HEK293T (cell line): ENCODE results near the gene ADCY2.

Source experiments
- CTCF ChIA-PET: fragments of 350-600 bp; formaldehyde crosslinking; extraction: SDS; loops from one replicate; lab custom pipeline; 2021; ENCODE audit warnings: antibody characterized with exemption, inconsistent platforms; lab: Yijun Ruan, JAX
- POLR2A ChIA-PET: fragments of 350-600 bp; formaldehyde crosslinking; extraction: SDS; loops from one replicate; lab custom pipeline; 2020; ENCODE audit warnings: antibody characterized with exemption, inconsistent platforms; lab: Yijun Ruan, JAX
- DNase-seq: peaks from one replicate; pipeline ENCODE4 v3.0.0; 2012; ENCODE audit warnings: mixed read lengths; ENCODE audit errors: extremely low spot score
- ARNT ChIP-seq: fragments of 450-650 bp; IDR thresholded peaks from 2 replicates; pipeline ENCODE4 v1.6.1; 2017; ENCODE audit warnings: mild to moderate bottlenecking
- BHLHE40 ChIP-seq: fragments of 450-650 bp; IDR thresholded peaks from 2 replicates; pipeline ENCODE4 v1.6.1; 2016; ENCODE audit warnings: mild to moderate bottlenecking, moderate library complexity, borderline replicate concordance
- CTBP1 ChIP-seq: fragments of 450-650 bp; IDR thresholded peaks from 2 replicates; pipeline ENCODE4 v1.6.1; 2016; ENCODE audit warnings: borderline replicate concordance
- ELF4 ChIP-seq: fragments of 450-650 bp; IDR thresholded peaks from 2 replicates; pipeline ENCODE4 v1.6.1; 2017; ENCODE audit warnings: antibody characterized with exemption
- FOXA1 ChIP-seq: fragments of 450-650 bp; IDR thresholded peaks from 2 replicates; pipeline ENCODE4 v1.6.1; 2016; ENCODE audit warnings: mild to moderate bottlenecking
- FOXK2 ChIP-seq: fragments of 450-650 bp; IDR thresholded peaks from 2 replicates; pipeline ENCODE4 v1.6.1; 2016; ENCODE audit warnings: mild to moderate bottlenecking
- FOXM1 ChIP-seq: fragments of 450-650 bp; IDR thresholded peaks from 2 replicates; pipeline ENCODE4 v1.6.1; 2017; ENCODE audit warnings: mild to moderate bottlenecking, borderline replicate concordance
- HDGF ChIP-seq: fragments of 450-650 bp; IDR thresholded peaks from 2 replicates; pipeline ENCODE4 v1.6.1; 2017; ENCODE audit warnings: antibody characterized with exemption, borderline replicate concordance
- L3MBTL2 ChIP-seq: fragments of 450-650 bp; conservative IDR thresholded peaks from 2 replicates; pipeline ENCODE4 v1.6.1; 2016; ENCODE audit warnings: mild to moderate bottlenecking
- LEF1 ChIP-seq: fragments of 450-650 bp; IDR thresholded peaks from 2 replicates; pipeline ENCODE4 v1.6.1; 2017; ENCODE audit warnings: mild to moderate bottlenecking, borderline replicate concordance
- NFRKB ChIP-seq: fragments of 450-650 bp; IDR thresholded peaks from 2 replicates; pipeline ENCODE4 v1.6.1; 2016; ENCODE audit warnings: mild to moderate bottlenecking, moderate library complexity
- PKNOX1 ChIP-seq: fragments of 450-650 bp; IDR thresholded peaks from 2 replicates; pipeline ENCODE4 v1.6.1; 2016
- SP1 ChIP-seq: fragments of 450-650 bp; IDR thresholded peaks from 2 replicates; pipeline ENCODE4 v1.6.1; 2017
- SUZ12 ChIP-seq: fragments of 450-650 bp; IDR thresholded peaks from 2 replicates; pipeline ENCODE4 v1.6.1; 2016; ENCODE audit warnings: mild to moderate bottlenecking
- TARDBP ChIP-seq: fragments of 450-650 bp; IDR thresholded peaks from 2 replicates; pipeline ENCODE4 v1.6.1; 2016
- ZNF384 ChIP-seq: fragments of 450-650 bp; IDR thresholded peaks from 2 replicates; pipeline ENCODE4 v1.6.1; 2016

The ADCY2 gene

DNA sequence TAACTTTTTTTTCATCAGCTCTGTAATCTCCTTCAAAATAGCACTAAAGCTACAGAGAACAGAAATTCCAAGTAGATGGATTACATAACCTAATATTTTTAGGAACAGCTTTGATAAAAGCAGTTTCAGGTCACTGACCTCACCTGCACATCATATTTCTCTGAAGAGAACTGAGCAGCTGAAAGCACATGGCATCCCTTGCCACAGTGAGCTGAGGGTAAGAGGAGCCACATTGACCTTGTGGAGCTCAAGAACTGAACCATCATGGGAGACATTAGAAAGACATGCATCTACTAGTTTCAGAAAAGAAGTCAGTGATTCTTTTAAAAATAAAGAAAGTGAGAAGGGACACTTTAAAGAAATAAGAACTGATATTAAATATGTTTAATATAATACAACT lies 232.3 kb downstream of the ADCY2 start:
- TF ChIP-seq L3MBTL2: no peak
- TF ChIP-seq FOXK2: no peak
- no peak for TF ChIP-seq PKNOX1
- TF ChIP-seq SUZ12: no peak
- no peak for TF ChIP-seq FOXA1
- TF ChIP-seq ARNT: no peak
- no peak for TF ChIP-seq TARDBP
- no peak for TF ChIP-seq SP1
- no peak for TF ChIP-seq CTBP1
- no peak for TF ChIP-seq ELF4
- TF ChIP-seq NFRKB: no peak
- TF ChIP-seq BHLHE40: no peak
- TF ChIP-seq ZNF384: no peak
- no peak for TF ChIP-seq FOXM1
- no peak for TF ChIP-seq LEF1
- DNase-seq: no peak
- CTCF ChIA-PET: no interaction called here
- POLR2A ChIA-PET: no interaction called here

GRCh38 chr5:7628820-7629219 lies 232.9 kb downstream of the ADCY2 start:
- TF ChIP-seq TARDBP: no peak
- no peak for TF ChIP-seq FOXK2
- TF ChIP-seq HDGF: no peak
- no peak for TF ChIP-seq ELF4
- TF ChIP-seq SP1: no peak
- no peak for TF ChIP-seq FOXA1
- no peak for TF ChIP-seq ZNF384
- no peak for TF ChIP-seq BHLHE40
- TF ChIP-seq FOXM1: no peak
- no peak for TF ChIP-seq LEF1
- TF ChIP-seq NFRKB: no peak
- no peak for TF ChIP-seq PKNOX1
- TF ChIP-seq SUZ12: no peak
- no peak for TF ChIP-seq ARNT
- no peak for TF ChIP-seq L3MBTL2
- CTCF ChIA-PET: no interaction called here
- DNase-seq: no peak

DNA sequence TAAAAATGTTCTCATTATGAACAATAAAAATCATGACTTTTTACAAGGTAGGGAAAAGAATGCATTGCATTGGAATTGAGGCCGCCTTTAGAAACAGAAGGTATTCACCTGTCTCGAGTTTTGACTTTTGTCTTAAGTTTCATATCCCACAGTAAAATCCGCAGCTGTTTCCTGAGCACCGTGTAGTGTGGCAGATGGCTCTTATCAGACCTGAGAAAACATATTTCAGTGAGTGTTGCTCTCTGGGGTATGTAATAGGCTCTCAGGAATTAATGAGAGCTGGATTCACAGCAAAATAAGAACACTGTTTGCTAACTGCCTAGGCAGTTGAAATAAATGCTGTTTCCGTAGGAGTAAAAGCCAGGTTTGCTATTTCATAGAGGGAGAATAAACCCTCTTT lies 233.6 kb downstream of the ADCY2 start:
- no peak for DNase-seq
- ChIA-PET POLR2A (no interaction called here), CTCF (no interaction called here)
- TF ChIP-seq ZNF384: no peak
- TF ChIP-seq FOXM1: no peak
- TF ChIP-seq BHLHE40: no peak
- no peak for TF ChIP-seq HDGF
- TF ChIP-seq TARDBP: no peak
- no peak for TF ChIP-seq PKNOX1
- no peak for TF ChIP-seq ELF4
- TF ChIP-seq FOXA1: no peak
- no peak for TF ChIP-seq SP1
- TF ChIP-seq CTBP1: no peak
- TF ChIP-seq FOXK2: no peak
- TF ChIP-seq LEF1: no peak
- no peak for TF ChIP-seq ARNT
- TF ChIP-seq SUZ12: no peak
- no peak for TF ChIP-seq L3MBTL2
- no peak for TF ChIP-seq NFRKB

More at GRCh38 chr5:7628820-7629219, 232.9 kb downstream of the ADCY2 start:
- POLR2A ChIA-PET: no interaction called here

GRCh38 chr5:7634837-7635236 lies 238.9 kb downstream of the ADCY2 start:
- DNase-seq: no peak
- ChIA-PET POLR2A (no interaction called here), CTCF (no interaction called here)
- TF ChIP-seq SP1 (no peak), PKNOX1 (no peak), CTBP1 (no peak), LEF1 (no peak), ELF4 (no peak), SUZ12 (no peak), FOXM1 (no peak), L3MBTL2 (no peak), TARDBP (no peak)

DNA sequence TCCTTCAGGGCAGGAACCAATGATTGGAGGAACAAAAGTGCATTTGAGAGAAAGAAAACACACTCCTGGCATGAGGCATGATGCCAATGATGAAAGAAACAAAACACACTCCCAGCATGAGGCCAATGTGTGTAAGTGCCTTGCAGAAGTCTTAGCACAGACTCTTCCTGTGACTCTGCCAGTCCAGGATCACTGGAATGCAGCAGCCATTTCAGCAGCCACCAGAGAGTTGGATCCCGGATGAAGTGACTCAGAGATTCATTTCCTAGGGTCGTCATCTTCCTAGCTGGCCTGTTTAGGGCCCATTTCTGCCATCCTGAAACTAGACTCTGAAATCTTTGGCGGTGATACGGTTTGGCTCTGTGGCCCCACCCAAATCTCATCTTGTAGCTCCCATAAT lies 242.5 kb downstream of the ADCY2 start:
- TF ChIP-seq LEF1 (no peak), FOXK2 (no peak), ELF4 (no peak), L3MBTL2 (no peak), ARNT (no peak), SP1 (no peak), CTBP1 (no peak), FOXM1 (no peak), PKNOX1 (no peak), FOXA1 (no peak), BHLHE40 (no peak), ZNF384 (no peak), SUZ12 (no peak), TARDBP (no peak), HDGF (no peak), NFRKB (no peak)
- no peak for DNase-seq
- ChIA-PET CTCF (no interaction called here), POLR2A (no interaction called here)
